Stimulated activated CD4-positive, alpha-beta T cell treated with anti-CD3 and anti-CD28 coated beads, Interleukin-15, amount 100 ng/mL, for 48 hours (primary cell): ENCODE results near the gene RGS13.
A peak's percentile ranks its signal among the peaks of the same experiment; 100 is the strongest.

ENCODE experiments used
- DNase-seq, 2 donors: peaks; one replicate each; pipeline ENCODE4 v3.0.0-alpha.2; 2020; ENCODE audit warnings: low read depth in 2 of 2

Gene RGS13, protein sequence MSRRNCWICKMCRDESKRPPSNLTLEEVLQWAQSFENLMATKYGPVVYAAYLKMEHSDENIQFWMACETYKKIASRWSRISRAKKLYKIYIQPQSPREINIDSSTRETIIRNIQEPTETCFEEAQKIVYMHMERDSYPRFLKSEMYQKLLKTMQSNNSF

GRCh38 chr1:192635939-192636338 is at the start of gene RGS13:
Gene RGS13 (plus strand): TSS chr1:192636147. CDS start chr1:192644335, 8,188 bp downstream.
- DNase-seq = no peak

GRCh38 chr1:192587386-192588266 is 48.3 kb upstream of the RGS13 start:
- no peak for DNase-seq

DNA sequence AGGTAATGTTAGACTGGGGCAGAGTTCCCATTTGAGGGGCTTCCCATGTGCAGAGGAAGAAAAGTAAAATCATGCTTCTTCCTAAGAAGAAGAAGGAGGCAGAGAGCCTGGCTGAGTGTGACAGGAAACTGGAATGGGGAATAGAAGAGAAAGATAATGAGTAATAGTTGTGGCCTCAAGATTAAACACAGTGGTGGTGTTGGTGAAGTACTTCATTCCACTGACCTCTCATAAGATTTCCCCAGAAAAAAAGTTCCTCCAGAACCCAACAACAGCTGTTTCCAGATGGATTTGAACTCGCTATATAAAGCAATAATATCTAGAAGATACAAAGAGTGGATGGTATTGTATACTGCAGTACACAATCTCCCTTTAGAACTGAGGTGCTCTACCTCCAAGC is 47.4 kb upstream of the RGS13 start:
- no peak for DNase-seq

GRCh38 chr1:192589813-192590212 is 46.1 kb upstream of the RGS13 start:
- no peak for DNase-seq

- DNase-seq = no peak
Observed at GRCh38 chr1:192592517-192592916, 43.4 kb upstream of the RGS13 start.

- DNase-seq = no peak
Observed at GRCh38 chr1:192592981-192593708, 42.8 kb upstream of the RGS13 start.

GRCh38 chr1:192595299-192595698 is 40.6 kb upstream of the RGS13 start:
- no peak for DNase-seq

- no peak for DNase-seq
Observed at GRCh38 chr1:192598589-192598988, 37.4 kb upstream of the RGS13 start.

DNA sequence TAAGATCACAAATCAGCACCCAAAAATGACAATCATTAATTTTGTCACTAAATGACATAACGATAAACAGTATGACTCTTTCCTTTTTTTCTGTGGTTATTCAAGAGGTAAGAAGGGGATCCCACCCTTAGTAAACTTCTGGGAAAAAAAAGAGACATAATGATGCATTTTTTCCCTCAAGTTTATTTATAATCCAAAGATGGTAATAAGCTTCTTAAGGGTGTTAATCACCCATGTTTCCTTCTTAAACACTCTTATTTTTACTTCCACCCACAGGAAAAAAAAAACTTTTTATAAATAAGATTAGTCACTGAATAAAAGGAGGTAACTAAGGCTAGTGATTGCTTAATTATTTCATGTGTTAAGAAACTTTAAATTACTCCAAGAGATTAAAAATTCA is 35.7 kb upstream of the RGS13 start:
- DNase-seq = no peak

GRCh38 chr1:192601143-192601542 is 34.8 kb upstream of the RGS13 start:
- no peak for DNase-seq

GRCh38 chr1:192601567-192601966 is 34.4 kb upstream of the RGS13 start:
- DNase-seq = no peak

- no peak for DNase-seq
Observed at GRCh38 chr1:192602757-192603156, 33.2 kb upstream of the RGS13 start.

DNA sequence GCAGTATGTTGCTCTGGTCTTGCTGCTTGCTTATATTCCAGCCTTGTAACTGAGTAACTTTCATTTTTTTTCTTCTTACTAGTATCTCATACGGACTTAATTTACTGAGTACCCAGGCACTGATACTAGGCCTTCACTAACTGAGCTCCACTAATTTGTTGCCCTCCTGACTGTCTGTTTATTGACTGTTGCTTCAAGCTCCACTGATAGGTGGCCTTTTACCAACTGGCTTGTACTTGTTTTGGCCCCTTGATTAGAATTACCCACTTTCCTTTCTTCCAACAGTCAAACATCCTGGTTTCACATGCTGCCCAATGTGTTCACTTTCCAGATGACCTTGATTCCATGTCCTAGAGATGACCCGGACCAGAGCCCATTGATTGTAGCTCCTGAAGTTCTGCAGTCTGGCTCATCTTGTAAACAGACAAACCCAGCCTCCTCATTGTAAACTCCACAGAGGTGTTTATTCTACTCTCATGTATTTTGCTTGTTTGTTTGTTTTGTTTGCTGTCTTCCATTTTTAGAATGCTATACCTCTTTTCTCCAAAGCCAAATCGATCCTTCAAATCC is 32.6 kb upstream of the RGS13 start:
- no peak for DNase-seq

GRCh38 chr1:192604979-192605620 is 30.8 kb upstream of the RGS13 start:
- no peak for DNase-seq

DNA sequence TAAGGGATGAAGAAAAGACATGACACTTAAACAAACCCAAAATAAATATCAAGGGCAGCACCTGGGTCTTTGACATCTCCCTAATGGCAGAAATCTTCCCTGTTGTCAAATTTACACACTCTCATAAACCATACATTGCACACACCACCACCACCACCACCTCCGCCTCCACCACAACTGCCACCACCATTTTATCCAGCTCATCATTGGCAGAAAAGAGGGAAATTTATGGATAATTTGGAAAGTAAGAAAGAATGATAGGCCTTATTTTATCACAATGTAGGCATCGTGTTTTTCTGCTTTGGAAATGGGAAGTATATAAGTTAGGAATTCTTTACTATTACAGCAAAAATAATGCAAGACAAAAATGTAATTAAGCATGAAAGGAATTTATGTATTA is 27.3 kb upstream of the RGS13 start:
- no peak for DNase-seq

DNA sequence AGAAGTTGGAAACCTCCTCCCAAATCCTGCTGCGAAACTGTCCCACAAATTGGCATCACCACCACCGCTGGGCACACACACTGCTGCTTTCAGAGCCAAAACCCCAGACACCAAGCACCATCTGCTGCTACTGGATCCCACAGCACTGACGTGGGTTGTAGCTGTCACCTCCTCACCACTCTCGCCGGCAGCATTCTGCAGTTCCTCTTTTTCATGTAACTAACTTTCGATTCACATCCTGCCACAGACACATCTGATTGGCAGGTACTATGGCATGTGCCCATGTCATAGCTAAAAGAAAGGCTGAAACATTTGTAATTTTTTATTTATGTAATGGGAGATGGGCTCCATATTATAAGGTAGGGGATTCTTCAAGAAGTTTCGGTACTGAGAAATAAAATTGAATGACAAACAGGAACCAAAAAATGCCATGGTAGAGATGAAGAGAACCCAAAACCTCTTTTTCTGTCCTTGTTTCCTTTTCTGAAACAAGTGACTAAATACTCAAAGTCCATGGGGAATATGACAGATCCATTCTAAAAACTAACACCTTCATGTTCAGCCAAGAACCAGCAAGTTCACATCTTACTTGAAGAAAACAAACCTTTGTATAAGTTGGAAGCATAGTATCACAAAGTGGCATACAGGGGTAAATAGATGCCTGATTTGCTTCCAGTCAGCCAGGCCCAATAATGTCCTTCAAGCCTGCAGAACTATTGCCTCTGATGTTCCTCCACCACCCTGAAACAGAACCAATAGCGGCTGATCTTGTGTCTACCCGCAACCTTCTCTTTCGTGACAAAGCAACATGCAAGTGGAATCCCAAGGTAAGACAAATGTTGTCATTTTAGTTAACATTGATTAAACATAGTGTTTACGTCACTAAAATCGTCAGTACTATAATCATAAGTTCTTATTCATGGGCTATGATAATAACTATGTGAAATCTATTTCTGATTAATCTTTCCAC is 26.6 kb upstream of the RGS13 start:
- DNase-seq = peak; percentile 5 to 24

- no peak for DNase-seq
Observed at GRCh38 chr1:192610112-192610889, 25.6 kb upstream of the RGS13 start.

GRCh38 chr1:192615055-192615454 is 20.9 kb upstream of the RGS13 start:
- no peak for DNase-seq

GRCh38 chr1:192620071-192620635 is 15.8 kb upstream of the RGS13 start:
- DNase-seq = no peak
